Suppressor macrophage (primary cell): ENCODE data around the gene MGAT5.

Experiments used
- DNase-seq, 4 experiments: peaks; one replicate each; pipeline ENCODE4 v3.0.0-alpha.2; 2020 to 2022
- total RNA-seq, 17 experiments: gene quantifications; one replicate each; lab custom pipeline; 2026; ENCODE audit warnings: mixed read lengths in 6 of 17, inconsistent platforms in 3 of 17; lab: John Stamatoyannopoulos, UW

Gene MGAT5, protein sequence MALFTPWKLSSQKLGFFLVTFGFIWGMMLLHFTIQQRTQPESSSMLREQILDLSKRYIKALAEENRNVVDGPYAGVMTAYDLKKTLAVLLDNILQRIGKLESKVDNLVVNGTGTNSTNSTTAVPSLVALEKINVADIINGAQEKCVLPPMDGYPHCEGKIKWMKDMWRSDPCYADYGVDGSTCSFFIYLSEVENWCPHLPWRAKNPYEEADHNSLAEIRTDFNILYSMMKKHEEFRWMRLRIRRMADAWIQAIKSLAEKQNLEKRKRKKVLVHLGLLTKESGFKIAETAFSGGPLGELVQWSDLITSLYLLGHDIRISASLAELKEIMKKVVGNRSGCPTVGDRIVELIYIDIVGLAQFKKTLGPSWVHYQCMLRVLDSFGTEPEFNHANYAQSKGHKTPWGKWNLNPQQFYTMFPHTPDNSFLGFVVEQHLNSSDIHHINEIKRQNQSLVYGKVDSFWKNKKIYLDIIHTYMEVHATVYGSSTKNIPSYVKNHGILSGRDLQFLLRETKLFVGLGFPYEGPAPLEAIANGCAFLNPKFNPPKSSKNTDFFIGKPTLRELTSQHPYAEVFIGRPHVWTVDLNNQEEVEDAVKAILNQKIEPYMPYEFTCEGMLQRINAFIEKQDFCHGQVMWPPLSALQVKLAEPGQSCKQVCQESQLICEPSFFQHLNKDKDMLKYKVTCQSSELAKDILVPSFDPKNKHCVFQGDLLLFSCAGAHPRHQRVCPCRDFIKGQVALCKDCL
- 166 to 312 (median 284) reads per million in 17 experiments for total RNA-seq

DNA sequence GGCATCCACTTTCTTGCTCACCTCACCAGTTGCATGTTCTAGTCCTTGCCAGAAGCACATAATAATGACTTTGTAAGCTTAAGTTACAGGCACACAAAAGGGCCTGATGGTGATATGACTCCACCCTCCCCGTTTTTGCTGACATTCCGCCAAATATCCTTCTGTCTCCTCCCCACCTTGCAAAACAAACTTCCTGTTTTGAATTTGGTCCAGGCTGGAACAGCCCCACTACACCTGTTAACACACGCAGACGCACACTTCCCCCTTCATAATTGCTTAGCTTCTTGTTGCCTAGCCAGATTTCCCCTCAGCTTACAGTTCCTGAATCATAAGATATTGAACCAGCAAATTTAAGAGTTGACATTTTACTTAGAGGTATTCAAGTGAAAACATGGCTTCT, at the start of gene MGAT5:
TSS of gene MGAT5 (plus strand) at position 269 of the 400 bp plus-strand sequence. CDS start 332 bp downstream, outside the sequence.
- peak in 3 of 4 experiments; percentile 14 to 26 (median 24) for DNase-seq

DNA sequence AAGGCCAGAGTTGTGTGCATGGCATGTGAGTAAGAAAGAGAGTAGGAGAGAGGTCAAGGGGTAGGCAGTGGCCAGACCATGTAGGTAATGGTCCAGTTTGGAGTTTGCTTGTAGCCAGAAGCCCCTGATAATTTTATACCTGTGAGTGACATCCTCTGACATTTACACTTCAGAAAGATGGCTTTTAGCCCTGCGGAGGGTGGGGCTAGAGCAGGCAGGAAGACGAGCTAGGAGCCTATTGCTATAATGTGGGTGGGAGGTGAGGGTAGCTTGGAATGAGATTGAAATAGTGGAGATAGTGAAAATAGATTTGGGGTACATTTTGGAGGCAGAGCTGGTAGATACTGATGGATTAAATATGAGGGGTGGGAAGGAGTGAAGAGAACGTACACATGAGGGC, 48.8 kb upstream of the MGAT5 start:
- DNase-seq = no peak

DNA sequence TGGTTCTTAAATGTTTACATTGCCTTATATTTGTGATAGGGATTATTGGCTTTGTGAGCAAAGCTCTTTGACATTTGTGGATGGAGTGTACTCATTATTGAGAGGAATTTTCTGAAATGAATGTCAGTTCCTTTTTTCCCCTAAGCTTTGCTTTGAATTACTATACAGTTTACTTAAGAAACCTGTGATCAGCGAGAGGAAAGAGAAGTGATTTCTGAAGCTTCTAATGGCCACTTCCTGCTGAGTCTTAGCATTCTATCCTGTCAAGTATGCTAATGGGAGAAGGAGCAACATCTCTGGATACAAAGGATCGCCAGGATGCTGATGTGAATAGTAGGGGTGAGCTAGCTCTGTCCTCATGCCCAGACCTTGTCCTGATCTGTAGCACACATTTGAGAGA, 47.8 kb upstream of the MGAT5 start:
- DNase-seq = peak; percentile 50 to 84 (median 64)

DNA sequence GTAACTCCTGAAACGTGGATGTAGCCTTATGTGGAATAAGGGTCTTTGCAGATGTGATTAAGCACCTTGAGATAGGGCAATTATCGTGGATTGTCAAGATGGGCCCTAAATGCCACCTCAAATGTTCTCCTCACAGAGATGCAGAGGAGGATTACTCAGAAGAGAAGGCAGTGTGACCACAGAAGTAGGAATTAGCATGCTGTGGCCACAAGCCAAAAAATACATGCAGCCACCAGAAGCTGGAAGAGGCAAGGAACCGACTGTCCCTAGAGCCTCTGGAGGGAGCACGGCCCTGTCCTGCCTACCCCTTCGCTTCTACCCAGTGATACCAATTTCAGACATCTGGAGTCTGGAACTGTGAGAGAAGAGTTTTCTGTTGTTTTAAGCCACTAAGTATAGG, 47.3 kb upstream of the MGAT5 start:
- DNase-seq = peak; percentile 55 to 75 (median 63)

DNA sequence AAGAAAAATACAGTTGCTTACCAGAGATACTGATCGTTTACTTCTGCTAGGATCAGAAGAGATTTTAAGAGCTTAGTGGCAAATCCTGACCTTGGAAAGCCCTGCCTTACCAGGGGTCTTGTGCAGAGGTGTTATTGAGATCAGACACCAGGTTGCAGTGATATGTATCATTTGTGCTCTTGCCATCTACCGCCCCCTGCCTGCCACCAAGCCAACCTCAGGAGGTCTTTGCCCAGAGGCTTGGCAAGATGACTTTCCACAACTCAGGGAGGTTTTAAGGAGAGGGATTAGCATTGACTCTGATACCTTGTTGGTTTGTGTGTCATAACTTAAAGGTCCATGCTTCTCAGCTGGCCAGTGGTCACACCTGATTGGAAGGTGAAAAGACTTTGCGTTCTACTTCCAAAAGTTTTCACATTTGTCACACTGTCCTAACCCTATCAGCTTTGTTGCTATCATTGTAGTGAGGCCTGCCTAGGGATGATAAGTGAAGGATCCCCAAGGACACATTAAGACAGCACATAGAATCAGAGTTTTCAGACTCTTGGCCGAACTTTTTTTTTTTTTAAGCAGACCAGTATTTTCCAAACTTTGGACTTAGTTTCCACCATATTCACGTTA, 46.2 kb upstream of the MGAT5 start:
- DNase-seq = peak; percentile 44 to 69 (median 52)

DNA sequence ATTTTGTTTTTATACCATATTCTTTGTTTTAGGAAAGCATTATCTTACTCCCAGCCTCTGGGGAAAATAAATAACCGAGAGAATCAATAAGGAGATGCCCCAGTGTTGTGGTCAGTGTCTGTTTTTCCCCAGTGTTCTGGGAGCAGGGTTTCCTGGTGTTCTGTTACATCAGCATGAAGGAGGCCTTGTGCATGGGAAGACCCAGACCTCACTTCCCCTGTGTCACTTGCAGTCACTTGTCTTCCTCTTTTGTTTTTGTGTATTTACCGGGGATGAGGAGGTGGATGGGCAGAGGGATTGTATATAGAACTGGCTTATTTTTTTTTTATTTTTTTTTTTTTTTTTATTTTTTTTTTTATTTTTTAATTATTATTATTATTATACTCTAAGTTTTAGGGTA, 45.0 kb upstream of the MGAT5 start:
- peak; percentile 66 to 84 (median 80) for DNase-seq

DNA sequence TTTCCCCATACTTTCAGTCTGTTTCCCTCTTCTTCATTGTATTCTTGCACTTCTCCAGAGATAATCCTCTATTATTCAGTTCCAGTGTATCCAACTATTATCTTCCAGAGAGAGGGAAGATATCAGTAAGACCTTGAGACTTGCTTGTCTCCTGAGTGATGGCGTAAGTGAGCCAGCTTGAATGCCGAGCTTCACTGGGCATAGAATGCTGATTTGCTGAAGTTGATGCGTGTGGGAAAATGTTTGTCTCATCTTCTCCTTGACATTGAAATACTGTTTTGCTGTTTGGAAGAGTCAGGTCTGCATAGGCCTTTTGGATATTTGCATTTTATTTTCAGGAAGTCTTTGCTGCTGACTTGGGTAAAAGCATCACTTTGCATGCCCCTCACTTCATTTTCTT, 41.1 kb upstream of the MGAT5 start:
- peak; percentile 38 to 64 (median 45) for DNase-seq

DNA sequence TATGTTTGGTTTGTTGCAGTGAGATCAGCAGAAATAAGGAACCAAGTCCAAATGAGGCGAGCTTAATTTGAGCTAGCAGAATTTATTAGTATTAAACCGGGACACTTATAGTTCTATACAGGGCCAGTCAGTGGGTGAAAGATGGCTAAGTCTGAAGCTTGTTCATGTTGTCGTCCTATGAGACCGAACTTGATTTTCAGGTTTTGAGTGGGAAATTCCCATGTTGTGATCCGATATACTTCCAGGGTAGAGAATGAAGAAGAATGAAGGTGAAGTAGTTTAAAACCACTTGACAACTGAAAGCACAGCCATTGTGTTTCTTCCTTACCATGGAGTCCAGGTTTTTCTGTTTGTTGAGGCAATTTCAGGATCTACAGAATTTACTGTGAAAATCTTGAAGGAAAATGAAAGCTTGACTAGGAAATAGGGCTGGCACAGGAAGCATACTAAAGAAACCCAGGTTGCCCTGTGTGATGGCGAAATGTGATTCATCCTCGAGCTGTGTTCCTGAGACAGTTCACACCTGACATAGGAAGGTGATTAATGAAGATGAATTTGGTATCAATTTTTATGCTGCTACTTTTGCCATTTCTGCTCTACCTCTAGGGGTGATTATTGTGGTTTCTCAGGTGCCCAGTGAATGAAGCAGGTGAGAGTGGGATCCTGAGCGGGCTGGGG, 37.6 kb upstream of the MGAT5 start:
- no peak for DNase-seq

DNA sequence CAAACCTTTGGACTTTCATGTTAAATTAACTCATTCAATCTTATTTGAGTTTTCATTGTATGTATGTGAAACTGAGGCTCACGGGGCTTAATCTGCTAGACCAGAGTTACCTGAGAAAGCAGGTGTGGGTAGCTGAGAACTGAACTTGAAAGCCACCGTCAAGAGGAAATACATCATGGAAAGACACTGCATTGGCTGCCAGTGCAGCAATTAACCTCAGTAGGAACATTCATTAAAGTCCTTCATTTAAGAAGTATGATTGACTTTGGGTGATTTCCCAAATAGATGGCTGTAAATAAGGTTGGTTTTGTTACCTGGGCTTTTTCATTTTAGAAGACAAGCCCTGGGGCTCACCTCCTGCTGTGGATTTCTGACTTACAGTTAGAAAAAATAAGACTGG, 36.5 kb upstream of the MGAT5 start:
- DNase-seq = no peak

DNA sequence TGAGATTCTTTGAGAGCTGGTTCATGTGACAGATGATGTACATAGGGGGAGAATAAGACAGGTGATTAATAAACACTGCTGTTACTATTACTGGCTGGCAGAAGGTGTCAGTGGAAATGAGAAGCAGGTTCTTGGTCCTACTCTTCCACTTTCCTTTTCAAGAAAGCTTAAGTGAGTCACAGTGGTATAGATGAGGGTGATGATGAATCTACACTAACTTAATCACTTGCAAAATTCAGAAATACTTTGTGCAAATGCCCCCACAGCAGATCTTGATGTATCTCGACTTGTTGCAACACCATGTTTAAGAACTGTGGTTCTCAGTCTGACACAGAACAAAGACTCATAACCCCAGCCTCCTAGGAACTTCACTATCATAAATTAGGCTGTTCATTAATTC, 35.9 kb upstream of the MGAT5 start:
- peak; percentile 47 to 86 (median 61) for DNase-seq

DNA sequence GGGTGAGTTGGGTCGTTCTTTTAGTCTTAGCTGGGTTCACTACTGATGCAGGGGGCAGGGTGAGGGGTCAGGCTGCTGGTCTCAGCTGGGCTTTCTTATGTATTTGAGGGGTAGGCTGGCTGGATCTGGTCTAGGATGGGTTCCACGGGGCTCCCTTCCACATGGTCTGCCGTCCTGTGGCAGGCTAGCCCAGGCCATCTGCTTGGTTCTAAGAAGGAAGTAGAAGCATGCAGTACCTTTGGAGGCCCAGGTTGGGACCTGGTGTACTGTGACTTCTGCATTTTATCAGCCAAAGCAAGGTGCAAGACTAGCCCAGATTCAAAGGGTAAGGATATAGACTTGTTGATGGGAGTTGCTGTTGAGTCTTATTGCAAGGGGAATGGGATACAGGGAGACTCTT, 35.5 kb upstream of the MGAT5 start:
- peak in 3 of 4 experiments; percentile 15 to 24 (median 24) for DNase-seq

DNA sequence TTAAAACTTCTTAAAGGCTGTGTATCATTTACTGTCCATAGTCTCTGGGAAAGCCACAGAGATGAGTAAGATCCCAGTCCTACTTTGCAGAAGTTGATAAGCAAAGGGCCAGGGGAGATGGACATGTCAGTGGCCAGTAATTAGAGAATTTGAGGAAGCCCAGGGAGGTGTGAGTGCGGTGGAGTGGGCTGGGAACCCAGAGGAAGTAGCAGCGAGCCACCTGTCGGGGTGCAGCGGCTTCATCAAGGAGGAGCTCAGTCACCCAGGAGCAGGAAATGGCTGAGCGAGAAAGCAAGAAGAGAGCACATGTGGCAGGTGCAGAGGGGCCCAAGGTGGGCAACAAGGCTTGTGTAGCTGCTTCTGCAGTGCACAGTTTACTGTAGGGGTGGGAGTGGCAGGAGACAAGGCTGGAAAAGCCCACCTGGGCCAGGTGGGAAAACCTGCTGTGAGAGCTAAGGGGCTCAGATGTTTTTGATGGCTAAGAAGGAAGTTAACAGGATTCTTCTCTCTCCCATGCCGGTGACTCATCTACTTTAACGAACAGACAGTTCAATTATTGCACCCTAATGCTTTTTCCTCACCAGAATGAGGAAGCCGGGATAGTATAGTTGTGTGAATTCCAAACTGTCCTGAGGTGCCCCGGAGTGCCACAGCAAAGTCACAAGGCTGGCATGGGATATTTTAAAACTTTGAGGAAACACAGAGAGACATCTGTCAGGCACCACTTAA, 34.8 kb upstream of the MGAT5 start:
- DNase-seq = peak; percentile 87 to 97 (median 92)

DNA sequence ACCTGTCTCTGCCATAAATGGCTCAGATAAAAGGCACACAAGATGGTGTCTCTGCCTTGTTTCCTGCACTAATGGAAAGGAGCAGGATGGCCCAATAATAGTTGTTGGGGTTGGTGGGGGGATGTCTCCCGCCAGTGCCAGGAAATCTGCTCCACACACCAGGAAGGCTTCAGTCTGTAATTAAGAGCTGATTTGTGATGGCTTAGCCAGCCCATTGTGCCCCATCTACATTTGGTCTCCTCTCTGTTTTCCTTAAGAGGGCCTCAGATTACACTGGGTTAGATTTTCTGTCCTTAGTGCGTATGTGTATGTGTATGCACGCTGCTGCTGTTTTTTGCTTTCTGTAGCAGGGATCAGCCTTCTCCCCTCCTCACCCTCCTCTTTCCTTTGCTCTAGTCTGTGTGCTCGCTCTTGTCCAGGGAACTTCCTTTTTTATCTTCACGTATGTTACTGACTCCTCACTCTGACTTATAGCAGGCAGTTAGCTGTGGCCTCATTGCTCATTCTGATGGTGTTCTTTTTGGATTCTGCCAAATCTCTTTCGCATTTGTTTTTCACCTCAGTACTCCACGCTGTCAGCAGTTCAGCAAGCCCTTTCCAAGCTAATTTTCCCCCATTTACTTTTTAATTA, 33.4 kb upstream of the MGAT5 start:
- peak; percentile 46 to 69 (median 68) for DNase-seq

DNA sequence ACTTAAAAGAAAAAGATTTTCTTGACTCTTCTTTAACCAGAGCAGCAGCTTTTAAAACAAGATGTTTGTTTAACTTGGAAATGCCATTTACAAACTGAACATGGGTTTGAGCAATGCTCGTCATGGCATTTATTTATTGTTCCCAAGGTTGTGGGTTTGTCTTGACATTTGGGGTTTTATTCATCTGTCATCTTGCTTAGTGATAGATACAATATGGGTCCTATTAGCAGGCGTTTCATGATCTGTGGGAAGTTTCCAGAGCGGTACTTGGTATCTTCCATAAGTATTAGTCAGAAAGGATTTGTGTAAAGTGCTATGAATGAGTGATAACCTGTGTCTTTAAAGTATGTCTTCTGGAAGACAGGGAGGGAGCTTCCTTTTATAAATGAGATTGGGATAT, 29.9 kb upstream of the MGAT5 start:
- DNase-seq = no peak

DNA sequence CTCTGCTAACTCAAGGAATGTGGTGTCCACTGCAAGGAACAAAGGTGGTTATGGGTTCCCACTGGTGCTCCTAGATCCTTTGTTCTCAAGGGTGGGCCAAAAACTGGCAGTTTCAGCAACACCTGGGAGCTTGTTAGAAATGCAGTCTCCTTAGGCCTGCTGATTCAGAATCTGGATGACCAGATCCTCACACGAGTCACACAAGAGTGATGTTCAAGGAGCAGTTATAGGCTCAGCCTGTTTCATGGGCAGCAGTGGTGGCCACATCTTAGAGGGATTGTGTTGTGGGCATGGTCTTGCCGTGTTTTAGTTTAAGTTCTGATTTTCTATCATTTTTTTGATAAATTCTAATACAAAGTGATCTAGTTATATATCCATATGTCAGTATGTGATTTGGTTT, 28.7 kb upstream of the MGAT5 start:
- DNase-seq = no peak

DNA sequence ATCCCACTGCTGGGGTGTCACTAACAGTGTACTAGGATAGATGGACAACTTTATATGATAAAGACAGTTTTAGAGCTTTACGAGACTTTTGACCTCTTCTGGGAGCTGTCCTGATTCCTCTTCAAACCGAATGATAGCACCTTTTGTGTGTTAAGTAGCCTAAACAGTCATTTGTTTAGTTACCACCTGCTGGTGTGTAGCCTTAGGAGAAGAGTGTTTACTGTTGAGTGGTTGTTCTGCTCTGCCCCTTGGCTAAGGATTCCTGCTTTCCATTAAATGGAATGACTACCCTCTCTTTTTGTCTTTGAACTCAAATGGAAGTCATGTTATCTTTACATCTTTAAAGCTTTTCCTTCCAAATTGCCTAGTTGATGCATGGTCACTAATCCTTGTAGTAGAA, 28.0 kb upstream of the MGAT5 start:
- DNase-seq = no peak

DNA sequence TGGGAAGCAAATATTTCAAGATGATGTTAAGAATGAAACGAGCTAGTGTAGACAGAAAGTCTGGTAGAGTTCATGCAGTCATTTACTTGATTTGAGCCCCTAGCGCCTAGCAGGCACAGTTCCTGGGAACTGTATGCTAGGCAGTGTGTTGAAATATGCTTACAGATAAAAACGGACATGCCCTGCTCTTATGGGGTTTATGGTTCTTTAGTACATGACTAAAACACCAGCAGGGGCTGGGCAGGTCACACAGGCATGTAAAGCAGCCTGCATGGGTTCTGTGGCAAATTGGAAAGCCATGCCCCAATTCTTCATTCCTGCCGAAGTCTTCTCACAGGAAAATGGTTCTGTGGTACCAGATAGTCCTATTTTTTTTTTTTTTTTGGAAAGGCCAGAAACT, 27.3 kb upstream of the MGAT5 start:
- DNase-seq = no peak

DNA sequence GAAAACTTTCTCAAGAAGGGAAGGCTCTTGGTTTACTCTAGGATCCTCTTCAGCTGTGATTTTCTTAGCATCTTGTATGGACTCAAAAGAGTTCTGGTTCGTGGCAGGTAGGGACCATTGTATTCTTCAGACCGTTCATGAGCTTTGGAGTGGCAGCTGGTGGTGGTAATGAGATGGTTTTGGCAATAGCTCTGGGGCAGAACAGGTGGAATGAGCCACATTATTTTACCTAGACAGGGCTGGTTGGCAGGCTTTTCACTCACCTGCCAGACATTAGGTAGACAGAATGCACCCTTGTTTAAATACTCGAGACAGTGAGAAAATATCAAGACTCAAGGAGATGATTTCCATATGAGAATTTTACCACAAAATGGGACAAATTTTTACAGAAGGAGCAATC, 26.2 kb upstream of the MGAT5 start:
- no peak for DNase-seq

DNA sequence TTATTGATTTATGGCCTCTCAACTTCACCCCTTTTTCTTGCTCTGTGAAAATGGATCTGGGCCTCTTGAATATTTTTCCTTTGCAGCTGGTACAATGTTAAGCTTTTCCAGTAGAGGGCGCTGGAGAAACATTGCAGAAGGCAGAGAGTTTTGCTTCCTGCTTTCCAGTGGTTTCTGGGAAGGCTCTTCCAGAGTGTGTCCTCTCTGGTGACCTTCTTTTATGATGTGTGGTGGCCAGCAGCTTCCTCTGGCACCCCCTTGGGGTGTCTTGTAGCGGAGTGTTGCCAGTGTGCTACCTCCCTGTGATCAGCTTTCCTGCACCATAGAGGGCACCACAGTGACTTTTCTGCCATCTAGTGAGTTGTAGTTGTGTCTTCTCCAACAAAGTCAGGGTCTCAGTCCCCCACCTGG, 25.4 kb upstream of the MGAT5 start:
- DNase-seq = peak; percentile 57 to 68 (median 65)

DNA sequence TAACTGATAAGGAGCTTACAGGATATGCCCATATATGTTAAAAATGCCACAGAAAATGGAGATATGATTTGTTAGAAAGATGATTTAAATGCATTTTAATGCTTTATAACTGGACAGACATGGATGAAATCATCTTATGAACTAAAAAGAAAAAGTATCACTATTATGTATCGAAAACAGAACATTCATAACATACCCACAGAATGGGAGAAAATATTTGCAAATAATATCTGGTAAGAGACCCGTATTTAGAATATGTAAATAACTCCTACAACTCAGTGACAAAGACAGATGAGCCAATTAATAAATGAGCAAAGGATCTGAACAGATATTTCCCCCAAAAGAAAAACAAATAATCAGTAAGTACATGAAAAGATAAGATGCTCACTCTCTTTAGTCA, 24.3 kb upstream of the MGAT5 start:
- DNase-seq = no peak

DNA sequence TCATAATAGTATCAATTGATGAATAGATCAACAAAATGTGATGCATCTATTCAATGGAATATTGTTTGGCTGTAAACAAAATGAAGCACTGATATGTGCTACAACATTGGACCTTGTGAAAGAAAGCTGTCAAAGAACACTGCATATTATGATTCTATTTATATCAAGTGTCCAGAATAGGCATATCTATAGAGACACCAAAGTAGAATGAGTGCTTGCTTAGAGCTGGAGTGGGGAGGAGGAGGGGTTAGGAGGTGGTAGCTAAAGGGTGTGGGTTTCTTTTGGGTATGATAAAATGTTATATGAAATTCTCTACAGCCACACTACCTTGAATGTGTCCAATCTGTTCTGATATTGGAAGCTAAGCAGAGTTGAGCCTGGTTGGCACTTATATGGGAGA, 23.0 kb upstream of the MGAT5 start:
- no peak for DNase-seq
